GM12878 (cell line): ENCODE data around the gene CLIP1.

Experiments
- CEBPB ChIP-seq, 2 experiments: fragments of 150-350 bp in 1 of 2; IDR thresholded peaks; 2 replicates each; pipeline ENCODE4 v1.6.1; 2012 to 2014; ENCODE audit warnings: low read depth in 2 of 2, low read length in 2 of 2, borderline replicate concordance in 1 of 2, inconsistent platforms in 1 of 2
- KDM1A ChIP-seq: fragments of 200-600 bp; sonication (generic); IDR thresholded peaks from 2 replicates; pipeline ENCODE4 v1.6.1; 2016; ENCODE audit warnings: borderline replicate concordance
- POLR2A ChIP-seq: IDR thresholded peaks from 2 replicates; pipeline ENCODE4 v1.6.1; 2011; ENCODE audit warnings: low read depth, mild to moderate bottlenecking, low read length
- REST ChIP-seq: IDR thresholded peaks from 2 replicates; pipeline ENCODE4 v1.6.1; 2012; ENCODE audit warnings: mild to moderate bottlenecking, low read depth, low read length

- TF ChIP-seq POLR2A (no peak), CEBPB (IDR thresholded peaks at IDR 0.05; ENCODE audit: borderline replicate concordance in 1 of 2, low read depth in 2 of 2, low read length in 2 of 2) (no peak), KDM1A (no peak), REST (no peak)
These were observed 113.7 kb downstream of the CLIP1 start for GRCh38 chr12:122308811-122309210.
